Caki2 (cell line): ENCODE results near the gene ATAD1. TPM values are rescaled to one million over a fixed set of nuclear protein-coding genes. Genes with fewer than 3 reads are reported as not detected.
"Not testable (repeated sequence)": the region's sequence is repeated elsewhere in the genome, so short reads cannot be mapped to it uniquely, and the experiment has no call there.

ENCODE experiments used
- DNase-seq: peaks from one replicate; pipeline ENCODE4 v3.0.0-alpha.2; 2015; ENCODE audit warnings: low read depth
- in situ Hi-C: cut with HindIII; loops from 2 replicates; pipeline ENCODE4 v1.10.0; 2016; ENCODE audit warnings: low sequenced_read_pairs, low pct_unique_long_range_greater_than_20kb, mixed read lengths
- total RNA-seq: library from RNA; depleted of rRNA; stranded (reverse); fragments of >200 nt; shearing (Covaris generic); gene quantifications from 2 replicates; pipeline ENCODE4 v1.2.3, GENCODE V29; 2014; ENCODE audit warnings: low replicate concordance

The ATAD1 gene
- total RNA-seq, 1 experiment from 2014 or later = 37.7 TPM

GRCh38 chr10:87742992-87743610 is 74.9 kb downstream of the ATAD1 start:
- in situ Hi-C loops, DNase-seq: not testable (repeated sequence)

GRCh38 chr10:87740254-87740655 is 77.8 kb downstream of the ATAD1 start:
- no peak for DNase-seq
- in situ Hi-C loops = no loop called here

DNA sequence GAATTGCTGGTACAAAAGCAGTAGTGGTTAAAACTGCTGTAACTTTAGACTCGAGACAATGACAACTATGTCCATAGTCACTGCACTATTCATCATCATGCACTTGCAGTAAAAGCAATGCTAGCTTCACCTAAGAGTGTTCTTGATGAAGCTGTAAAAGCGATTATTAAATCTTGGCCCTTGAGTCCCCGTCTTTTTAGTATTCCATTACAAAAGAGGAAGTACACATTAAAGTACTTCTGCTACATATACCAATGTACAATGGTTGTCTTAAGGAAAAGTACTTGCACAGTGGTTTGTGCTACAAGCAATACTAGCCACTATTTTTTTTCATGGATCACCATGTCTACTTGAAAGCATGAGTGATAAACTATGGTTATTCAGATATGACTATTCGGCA is 78.3 kb downstream of the ATAD1 start:
- no peak for DNase-seq
- in situ Hi-C loops = loop anchor here (10.0 kb wide), 1 partner anchor 75 kb away; the partner anchor contains the start of gene ATAD1

- in situ Hi-C loops = loop anchor here (10.0 kb wide), 1 partner anchor 77 kb away; the partner anchor contains the start of gene ATAD1
- not testable (repeated sequence) for DNase-seq
Measured at GRCh38 chr10:87738253-87738652, 79.8 kb downstream of the ATAD1 start.

- in situ Hi-C loops = loop anchor here (10.0 kb wide), 1 partner anchor 80 kb away; the partner anchor contains the start of gene ATAD1
- peak; percentile 49 for DNase-seq
Measured at GRCh38 chr10:87734987-87735827, 82.8 kb downstream of the ATAD1 start.

- no peak for DNase-seq
- in situ Hi-C loops = loop anchor here (10.0 kb wide), 1 partner anchor 82 kb away; the partner anchor contains the start of gene ATAD1
Measured at GRCh38 chr10:87733081-87733480, 84.9 kb downstream of the ATAD1 start.

GRCh38 chr10:87729940-87730339 is 88.1 kb downstream of the ATAD1 start:
- no peak for DNase-seq
- in situ Hi-C loops = loop anchor here (10.0 kb wide), 1 partner anchor 85 kb away; the partner anchor contains the start of gene ATAD1

DNA sequence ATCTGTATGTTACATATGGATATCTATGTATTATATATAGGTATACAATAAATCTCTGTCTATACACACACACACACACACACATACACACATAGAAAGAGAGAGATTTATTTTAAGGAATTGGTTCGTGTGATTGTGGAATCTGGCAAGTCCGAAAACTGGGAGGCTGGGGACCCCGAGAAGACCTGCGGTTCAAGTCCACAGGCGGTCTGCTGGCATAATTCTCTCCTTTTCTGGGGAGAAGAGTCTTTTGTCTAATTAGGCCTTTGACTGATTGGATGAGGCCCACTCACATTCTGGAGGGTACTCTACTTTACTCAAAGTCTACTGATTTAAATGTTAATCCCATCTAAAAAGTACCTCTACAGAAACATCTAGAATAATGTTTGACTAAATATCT is 93.2 kb downstream of the ATAD1 start:
- in situ Hi-C loops = no loop called here
- DNase-seq = no peak

DNA sequence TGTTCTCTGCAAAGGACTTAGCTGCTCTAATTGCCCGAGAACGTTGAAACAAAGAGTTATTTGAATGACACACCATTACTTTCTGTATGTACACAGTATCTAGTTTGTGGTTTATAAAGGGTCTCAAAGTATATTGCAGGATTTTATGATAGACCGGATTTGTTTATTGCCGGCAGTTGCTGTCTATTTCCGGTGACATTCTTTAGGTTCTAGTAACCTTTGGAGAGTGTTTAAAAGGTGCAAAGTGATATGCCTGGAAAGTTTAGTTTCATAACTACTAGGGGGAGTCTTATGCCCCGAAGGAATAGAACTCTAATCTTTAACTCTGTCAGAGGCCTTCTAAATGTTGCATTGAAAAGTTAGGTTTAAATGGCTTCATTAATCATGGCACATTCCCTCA is 94.5 kb downstream of the ATAD1 start:
- in situ Hi-C loops = no loop called here
- no peak for DNase-seq

- in situ Hi-C loops = no loop called here
- DNase-seq = no peak
Measured at GRCh38 chr10:87722716-87723115, 95.3 kb downstream of the ATAD1 start.

DNA sequence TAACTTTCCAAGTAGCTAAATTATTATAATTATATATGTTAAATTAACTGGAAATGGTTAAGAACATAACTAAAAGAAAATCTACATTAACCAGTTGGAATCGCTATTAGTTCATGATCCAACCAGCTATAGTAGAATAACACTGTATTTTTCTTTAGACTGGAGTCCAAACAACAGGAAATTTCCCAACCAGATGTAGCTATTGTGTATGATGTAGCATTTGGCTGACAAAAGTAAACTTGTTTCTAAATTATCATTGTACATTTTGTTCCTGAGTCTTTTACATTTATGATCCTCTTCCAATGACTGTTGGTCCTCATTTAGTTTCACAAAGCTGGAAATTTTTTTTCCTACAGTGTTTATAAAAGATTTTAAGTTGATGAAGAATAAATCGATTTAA is 96.2 kb downstream of the ATAD1 start:
- DNase-seq = no peak
- in situ Hi-C loops = no loop called here

DNA sequence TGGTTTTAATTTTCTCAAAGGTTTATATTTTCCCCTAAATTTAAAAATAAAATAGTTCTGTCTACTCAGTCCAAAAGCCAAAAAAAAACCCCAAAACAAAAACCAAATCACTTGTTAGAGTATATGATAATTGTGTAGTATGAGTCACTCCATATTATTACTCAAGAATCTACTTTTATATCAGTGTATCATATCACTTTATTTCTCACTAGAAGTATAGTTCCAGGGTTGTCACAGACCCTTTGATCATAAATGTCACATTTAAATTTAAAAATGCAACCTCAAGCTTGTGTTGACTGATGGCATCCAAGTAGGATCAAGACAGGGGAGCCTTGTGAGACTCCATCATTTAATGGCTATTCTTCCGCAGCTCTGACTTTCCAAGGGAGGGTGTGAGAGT is 97.4 kb downstream of the ATAD1 start:
- in situ Hi-C loops = no loop called here

GRCh38 chr10:87716348-87716670 is 101.7 kb downstream of the ATAD1 start:
- DNase-seq = no peak

More for the DNA sequence above, 97.4 kb downstream of the ATAD1 start:
- DNase-seq = no peak

DNA sequence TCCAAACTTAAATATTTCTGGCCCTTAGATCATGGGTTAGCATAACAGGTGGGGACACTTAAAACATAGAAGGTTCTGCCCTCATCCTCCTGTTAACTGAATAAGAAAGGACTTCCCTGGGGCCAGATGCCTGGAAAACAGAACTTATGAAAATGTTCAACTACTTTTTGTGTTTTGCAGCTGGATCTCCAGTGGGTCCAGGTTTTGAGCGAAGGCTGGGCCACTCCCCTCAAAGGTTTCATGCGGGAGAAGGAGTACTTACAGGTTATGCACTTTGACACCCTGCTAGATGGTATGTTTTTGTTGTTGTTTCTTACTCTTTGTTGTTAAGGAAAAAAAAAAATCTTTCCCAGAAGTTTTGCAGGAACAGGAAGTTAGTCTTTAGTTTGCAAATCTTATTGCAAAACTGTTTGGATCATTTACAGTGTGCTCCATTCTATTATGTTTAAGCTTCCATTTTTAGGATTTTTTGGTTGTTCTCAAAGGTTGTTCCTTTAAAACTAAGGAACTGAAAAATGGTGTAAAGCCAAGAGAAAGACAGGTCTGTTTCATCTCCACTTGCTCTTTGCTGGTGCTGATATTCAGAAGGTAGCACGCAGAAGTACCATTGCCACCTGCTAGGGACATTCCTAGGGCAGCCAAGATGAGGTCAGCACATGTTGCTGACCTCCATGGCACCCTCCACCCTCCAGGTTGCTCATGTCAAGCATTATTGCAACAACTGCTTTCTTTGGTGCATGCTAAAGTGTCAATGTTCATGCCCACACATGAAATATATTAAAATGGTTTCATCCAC is 102.3 kb downstream of the ATAD1 start:
- no peak for DNase-seq
- in situ Hi-C loops = no loop called here

More at GRCh38 chr10:87716348-87716670, 101.7 kb downstream of the ATAD1 start:
- in situ Hi-C loops = no loop called here

- in situ Hi-C loops = no loop called here
- no peak for DNase-seq
Measured at GRCh38 chr10:87713707-87714106, 104.3 kb downstream of the ATAD1 start.

DNA sequence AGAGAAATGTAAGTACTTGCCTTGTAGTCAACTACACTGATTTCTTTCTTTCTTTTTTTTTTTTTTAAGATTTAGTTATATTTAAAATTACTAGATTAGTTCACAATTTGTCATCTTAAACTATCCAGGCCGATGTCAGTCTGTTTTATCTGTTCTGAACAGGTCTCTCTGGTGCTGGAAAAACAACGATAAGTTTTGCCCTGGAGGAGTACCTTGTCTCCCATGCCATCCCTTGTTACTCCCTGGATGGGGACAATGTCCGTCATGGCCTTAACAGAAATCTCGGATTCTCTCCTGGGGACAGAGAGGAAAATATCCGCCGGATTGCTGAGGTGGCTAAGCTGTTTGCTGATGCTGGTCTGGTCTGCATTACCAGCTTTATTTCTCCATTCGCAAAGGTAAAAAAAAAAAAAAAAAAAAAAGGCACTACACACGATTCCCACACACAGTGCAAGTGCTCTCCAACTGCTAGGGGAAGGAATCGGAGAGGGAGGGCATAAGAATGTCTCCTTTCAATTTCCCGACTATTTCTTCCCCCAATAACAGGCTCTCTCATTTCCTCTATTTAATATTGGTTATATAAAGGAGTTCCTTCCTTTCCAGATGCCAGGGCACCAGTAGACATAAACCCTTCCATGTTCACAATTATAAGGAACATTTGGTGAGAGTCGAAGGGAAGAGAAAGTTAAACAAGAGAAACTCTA is 105.0 kb downstream of the ATAD1 start:
- in situ Hi-C loops = no loop called here
- no peak for DNase-seq

DNA sequence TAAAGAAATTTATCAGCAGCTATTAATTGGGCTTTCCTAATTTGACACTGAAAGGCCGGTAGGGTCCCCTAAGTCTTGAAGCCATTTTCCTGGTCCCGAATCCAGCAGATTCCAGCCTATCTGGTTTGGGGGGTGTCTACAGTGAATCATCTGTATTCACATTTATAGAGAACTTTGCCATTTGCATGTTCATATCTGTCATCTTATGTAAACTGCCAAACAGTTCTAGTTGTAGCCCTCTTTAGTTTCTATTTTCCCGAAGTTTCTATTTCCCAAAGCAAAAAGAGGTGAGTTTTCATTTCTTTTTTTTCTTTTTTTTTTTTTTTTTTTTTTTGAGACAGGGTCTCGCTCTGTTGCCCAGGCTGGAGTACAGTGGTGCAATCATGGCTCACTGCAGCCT is 110.8 kb downstream of the ATAD1 start:
- in situ Hi-C loops = no loop called here
- no peak for DNase-seq

GRCh38 chr10:87706731-87707130 is 111.3 kb downstream of the ATAD1 start:
- no peak for DNase-seq
- in situ Hi-C loops = no loop called here
